ENCODE measurements around the gene PITPNM3. TPM values are rescaled to one million over a fixed set of nuclear protein-coding genes. Genes with fewer than 3 reads are reported as not detected.
"Not testable (repeated sequence)": the region's sequence is repeated elsewhere in the genome, so short reads cannot be mapped to it uniquely, and the experiment has no call there.

Gene PITPNM3
- total RNA-seq, 4 donors from 2014 or later, result 23.3 to 87.7 (median 47.8) TPM

GRCh38 chr17:6576038-6576785 lies 19.9 kb upstream of the PITPNM3 start:
- Histone ChIP-seq H3K4me3 (no peak overlapping the region), H3K36me3 (peaks cover 0 to 50% of the 10 kb centered on the region in 2 donors), H3K27me3 (no peaks in the 10 kb centered on the region), H3K9me3 (no peaks in the 10 kb centered on the region), H3K27ac (no peak overlapping the region), H3K4me1 (peaks cover 0 to 21% (median 5%) of the 10 kb centered on the region in 3 donors)
- WGBS, 2 donors (ENCODE audit: low coverage in 1 of 2), result 60 to 92% methylated on average over 1 to 2 of the region's 7 CpGs
- ATAC-seq, result no peak
- TF ChIP-seq POLR2AphosphoS5 (IDR thresholded peaks at IDR 0.05), result no peak
- no peak for TF ChIP-seq EP300 (IDR thresholded peaks at IDR 0.05)
- no peak for TF ChIP-seq POLR2A (IDR thresholded peaks at IDR 0.05)
- no peak for TF ChIP-seq CTCF (IDR thresholded peaks at IDR 0.05)

GRCh38 chr17:6575596-6575988 lies 19.2 kb upstream of the PITPNM3 start:
- Histone ChIP-seq H3K9me3 (no peaks in the 10 kb centered on the region), H3K4me1 (peaks cover 0 to 27% (median 5%) of the 10 kb centered on the region in 3 donors), H3K27me3 (no peaks in the 10 kb centered on the region), H3K27ac (no peak overlapping the region), H3K4me3 (no peak overlapping the region), H3K36me3 (peaks cover 0 to 43% of the 10 kb centered on the region in 2 donors)
- TF ChIP-seq EP300 (IDR thresholded peaks at IDR 0.05) (no peak), POLR2AphosphoS5 (IDR thresholded peaks at IDR 0.05) (no peak), POLR2A (IDR thresholded peaks at IDR 0.05) (no peak), CTCF (IDR thresholded peaks at IDR 0.05) (no peak)
- no peak for ATAC-seq
- 51 to 82% methylated on average over 4 to 5 of the region's 5 CpGs for WGBS, 2 donors (ENCODE audit: low coverage in 1 of 2)

- Histone ChIP-seq H3K9me3 (no peaks in the 10 kb centered on the region), H3K36me3 (peaks cover 0 to 40% of the 10 kb centered on the region in 2 donors), H3K4me1 (peaks cover 0 to 28% (median 5%) of the 10 kb centered on the region in 3 donors), H3K27me3 (no peaks in the 10 kb centered on the region), H3K27ac (peak overlapping the region in 1 of 4 donors; percentile 27), H3K4me3 (no peak overlapping the region)
- TF ChIP-seq CTCF (IDR thresholded peaks at IDR 0.05) (no peak), EP300 (IDR thresholded peaks at IDR 0.05) (no peak), POLR2A (IDR thresholded peaks at IDR 0.05) (no peak), POLR2AphosphoS5 (IDR thresholded peaks at IDR 0.05) (no peak)
- ATAC-seq, result peak; percentile 19
- WGBS, 2 donors (ENCODE audit: low coverage in 1 of 2), result 32 to 70% methylated on average over 3 to 9 of the region's 23 CpGs
These were observed 18.6 kb upstream of the PITPNM3 start for GRCh38 chr17:6574687-6575595.

GRCh38 chr17:6573982-6574686 lies 17.8 kb upstream of the PITPNM3 start:
- Histone ChIP-seq H3K27me3 (no peaks in the 10 kb centered on the region), H3K4me3 (no peak overlapping the region), H3K9me3 (no peaks in the 10 kb centered on the region), H3K36me3 (peaks cover 0 to 32% of the 10 kb centered on the region in 2 donors), H3K27ac (no peak overlapping the region), H3K4me1 (peaks cover 0 to 28% (median 5%) of the 10 kb centered on the region in 3 donors)
- ATAC-seq, result no peak
- 88 to 97% methylated on average over 10 of the region's 13 CpGs for WGBS, 2 donors (ENCODE audit: low coverage in 1 of 2)
- TF ChIP-seq CTCF (IDR thresholded peaks at IDR 0.05), result no peak
- no peak for TF ChIP-seq POLR2AphosphoS5 (IDR thresholded peaks at IDR 0.05)
- TF ChIP-seq EP300 (IDR thresholded peaks at IDR 0.05), result no peak
- TF ChIP-seq POLR2A (IDR thresholded peaks at IDR 0.05), result no peak

- H3K9me3 ChIP-seq, H3K4me3 ChIP-seq, ATAC-seq, H3K27ac ChIP-seq, H3K27me3 ChIP-seq: not testable (repeated sequence)
- Histone ChIP-seq H3K4me1 (peaks cover 0 to 28% (median 5%) of the 10 kb centered on the region in 3 donors), H3K36me3 (peaks cover 0 to 25% of the 10 kb centered on the region in 2 donors)
- 100% methylated on average over 1 to 2 of the region's 6 CpGs for WGBS, 2 donors (ENCODE audit: low coverage in 1 of 2)
These were observed 17.1 kb upstream of the PITPNM3 start for GRCh38 chr17:6573495-6573894.

Data from gastroesophageal sphincter (tissue), 4 donors.